ENCODE data around the gene OR6N1. TPM values are rescaled to one million over a fixed set of nuclear protein-coding genes. Genes with fewer than 3 reads are reported as not detected.

OR6N1 gene
- total RNA-seq, 2 donors from 2014 or later: not detected

GRCh38 chr1:158809862-158810261 is 37.9 kb upstream of the OR6N1 start:
- Histone ChIP-seq H3K27ac (no peak overlapping the region), H3K4me3 (no peak overlapping the region), H3K36me3 (no peaks in the 10 kb centered on the region), H3K9me3 (no peaks in the 10 kb centered on the region), H3K4me1 (ENCODE audit: control insufficient read depth in 1 of 2, low read depth in 2 of 2) (no peaks in the 10 kb centered on the region), H3K27me3 (replicated peaks; ENCODE audit: insufficient read depth) (no peaks in the 10 kb centered on the region)
- TF ChIP-seq, protein P1, sequence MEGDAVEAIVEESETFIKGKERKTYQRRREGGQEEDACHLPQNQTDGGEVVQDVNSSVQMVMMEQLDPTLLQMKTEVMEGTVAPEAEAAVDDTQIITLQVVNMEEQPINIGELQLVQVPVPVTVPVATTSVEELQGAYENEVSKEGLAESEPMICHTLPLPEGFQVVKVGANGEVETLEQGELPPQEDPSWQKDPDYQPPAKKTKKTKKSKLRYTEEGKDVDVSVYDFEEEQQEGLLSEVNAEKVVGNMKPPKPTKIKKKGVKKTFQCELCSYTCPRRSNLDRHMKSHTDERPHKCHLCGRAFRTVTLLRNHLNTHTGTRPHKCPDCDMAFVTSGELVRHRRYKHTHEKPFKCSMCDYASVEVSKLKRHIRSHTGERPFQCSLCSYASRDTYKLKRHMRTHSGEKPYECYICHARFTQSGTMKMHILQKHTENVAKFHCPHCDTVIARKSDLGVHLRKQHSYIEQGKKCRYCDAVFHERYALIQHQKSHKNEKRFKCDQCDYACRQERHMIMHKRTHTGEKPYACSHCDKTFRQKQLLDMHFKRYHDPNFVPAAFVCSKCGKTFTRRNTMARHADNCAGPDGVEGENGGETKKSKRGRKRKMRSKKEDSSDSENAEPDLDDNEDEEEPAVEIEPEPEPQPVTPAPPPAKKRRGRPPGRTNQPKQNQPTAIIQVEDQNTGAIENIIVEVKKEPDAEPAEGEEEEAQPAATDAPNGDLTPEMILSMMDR (IDR thresholded peaks at IDR 0.05): no peak
- ATAC-seq (ENCODE audit: insufficient number of reproducible peaks, low FRiP score, low read depth): no peak
- no peak for DNase-seq (ENCODE audit: low spot score)

DNA sequence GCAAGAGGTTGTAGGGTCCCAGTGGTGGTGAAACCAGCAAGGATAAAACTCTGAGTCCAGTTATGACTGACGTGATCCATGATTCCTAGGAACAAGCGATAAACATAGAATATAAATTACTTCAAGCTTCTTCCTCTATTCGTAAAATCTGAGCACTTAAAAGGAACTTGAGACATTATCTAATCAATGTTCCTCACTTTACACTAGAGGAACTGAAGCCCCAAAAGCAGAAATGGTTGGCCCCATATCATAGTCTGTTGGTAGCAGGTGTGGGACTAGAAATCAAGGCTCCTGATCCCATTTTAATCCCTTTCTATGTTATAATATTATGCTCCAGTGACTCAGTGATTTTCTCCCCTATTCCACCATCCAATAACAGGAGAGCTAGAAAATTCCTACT is 37.3 kb upstream of the OR6N1 start:
- TF ChIP-seq, protein P1 (IDR thresholded peaks at IDR 0.05): no peak
- Histone ChIP-seq H3K27ac (no peak overlapping the region), H3K9me3 (no peaks in the 10 kb centered on the region), H3K4me3 (no peak overlapping the region), H3K4me1 (ENCODE audit: control insufficient read depth in 1 of 2, low read depth in 2 of 2) (no peaks in the 10 kb centered on the region), H3K36me3 (no peaks in the 10 kb centered on the region), H3K27me3 (replicated peaks; ENCODE audit: insufficient read depth) (no peaks in the 10 kb centered on the region)
- DNase-seq (ENCODE audit: low spot score) (no peak), ATAC-seq (ENCODE audit: insufficient number of reproducible peaks, low FRiP score, low read depth) (no peak)

GRCh38 chr1:158806916-158807536 is 35.0 kb upstream of the OR6N1 start:
- TF ChIP-seq, protein P1 (IDR thresholded peaks at IDR 0.05): no peak
- no peaks in the 10 kb centered on the region for H3K9me3 ChIP-seq
- no peaks in the 10 kb centered on the region for H3K27me3 ChIP-seq (replicated peaks; ENCODE audit: insufficient read depth)
- H3K27ac ChIP-seq: no peak overlapping the region
- no peaks in the 10 kb centered on the region for H3K4me1 ChIP-seq (ENCODE audit: control insufficient read depth in 1 of 2, low read depth in 2 of 2)
- no peaks in the 10 kb centered on the region for H3K36me3 ChIP-seq
- H3K4me3 ChIP-seq: no peak overlapping the region
- no peak for ATAC-seq (ENCODE audit: insufficient number of reproducible peaks, low FRiP score, low read depth)
- no peak for DNase-seq (ENCODE audit: low spot score)

- H3K4me1 ChIP-seq (ENCODE audit: control insufficient read depth in 1 of 2, low read depth in 2 of 2): no peaks in the 10 kb centered on the region
Observed at GRCh38 chr1:158803678-158804077, 31.7 kb upstream of the OR6N1 start.

DNA sequence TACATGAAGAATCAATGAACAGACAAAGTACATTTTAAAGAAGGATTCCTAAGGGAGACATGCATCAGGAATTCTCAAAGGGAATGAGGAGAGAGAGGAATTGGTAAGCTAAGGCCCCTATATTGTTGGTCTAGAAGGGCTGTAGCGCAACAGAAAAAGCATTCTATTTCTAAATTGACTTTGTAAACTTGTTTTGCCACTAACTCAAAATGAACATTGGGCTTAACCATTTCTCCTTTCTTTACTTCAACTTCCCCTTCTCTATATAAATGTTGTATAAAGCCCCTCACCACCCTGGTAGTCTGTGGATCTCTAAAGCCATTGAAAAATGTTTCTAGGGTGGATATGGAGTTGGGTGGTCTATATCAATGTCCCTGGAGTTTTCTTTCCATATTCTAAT is 29.4 kb upstream of the OR6N1 start:
- H3K4me1 ChIP-seq (ENCODE audit: control insufficient read depth in 1 of 2, low read depth in 2 of 2): no peaks in the 10 kb centered on the region
- H3K36me3 ChIP-seq: no peaks in the 10 kb centered on the region
- H3K4me3 ChIP-seq: no peak overlapping the region
- TF ChIP-seq, protein P1 (IDR thresholded peaks at IDR 0.05): no peak
- H3K9me3 ChIP-seq: no peaks in the 10 kb centered on the region
- ATAC-seq (ENCODE audit: insufficient number of reproducible peaks, low FRiP score, low read depth) (no peak), DNase-seq (ENCODE audit: low spot score) (no peak)
- H3K27ac ChIP-seq: no peak overlapping the region
- H3K27me3 ChIP-seq (replicated peaks; ENCODE audit: insufficient read depth): no peaks in the 10 kb centered on the region

More at GRCh38 chr1:158803678-158804077, 31.7 kb upstream of the OR6N1 start:
- Histone ChIP-seq H3K9me3 (no peaks in the 10 kb centered on the region), H3K27me3 (replicated peaks; ENCODE audit: insufficient read depth) (no peaks in the 10 kb centered on the region), H3K36me3 (no peaks in the 10 kb centered on the region), H3K27ac (no peak overlapping the region), H3K4me3 (no peak overlapping the region)
- DNase-seq (ENCODE audit: low spot score): no peak
- no peak for ATAC-seq (ENCODE audit: insufficient number of reproducible peaks, low FRiP score, low read depth)
- TF ChIP-seq, protein P1 (IDR thresholded peaks at IDR 0.05): no peak
